Measurements from ENCODE around the gene CRYBG2. TPM values are rescaled to one million over a fixed set of nuclear protein-coding genes. Genes with fewer than 3 reads are reported as not detected.

Gene CRYBG2
- total and polyA plus RNA-seq, 2 donors: 0.76 to 7.3 TPM

DNA sequence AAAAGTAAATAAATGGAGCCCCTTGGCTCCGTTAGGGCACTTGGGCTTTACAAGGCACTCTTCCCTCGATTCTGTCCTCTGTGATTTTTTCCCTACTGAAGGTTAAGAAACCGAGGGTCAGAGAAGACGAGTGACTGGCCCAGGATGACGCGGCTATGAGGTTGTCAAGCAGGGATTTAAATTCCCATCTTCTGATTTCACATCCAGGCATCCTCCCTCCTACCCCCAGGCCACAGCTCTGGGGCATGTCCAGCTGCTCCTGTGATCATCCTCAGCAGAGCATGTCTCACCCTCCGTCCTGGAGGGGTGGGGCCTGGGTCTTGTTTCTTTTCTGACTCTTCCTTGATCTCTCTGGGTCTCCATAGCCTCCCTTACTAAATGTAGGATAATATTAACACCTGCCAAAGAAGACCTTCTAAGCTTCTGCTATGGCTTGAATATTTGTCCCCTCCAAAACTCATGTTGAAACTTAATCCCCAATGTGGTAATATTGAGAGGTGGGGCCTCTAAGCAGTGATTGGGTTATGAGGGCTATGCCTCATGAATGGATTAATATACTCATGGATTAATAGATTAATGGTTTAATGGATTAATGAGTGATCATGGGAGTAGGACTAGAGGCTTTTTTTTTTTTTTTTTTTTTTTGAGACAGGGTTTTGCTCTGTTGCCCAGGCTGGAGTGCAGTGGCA is 4.6 kb downstream of the CRYBG2 start:
- Histone ChIP-seq H3K4me1 (ENCODE audit: control insufficient read depth in 2 of 2, insufficient read depth in 2 of 2, low read length in 2 of 2) (no peaks in the 10 kb centered on the region), H3K27ac (ENCODE audit: low read depth in 1 of 2, low read length in 1 of 2) (no peak overlapping the region), H3K36me3 (ENCODE audit: control insufficient read depth in 2 of 2, insufficient read depth in 2 of 2, low read length in 1 of 2) (no peaks in the 10 kb centered on the region), H3K4me3 (ENCODE audit: low read length in 2 of 2) (no peak overlapping the region), H3K27me3 (ENCODE audit: control insufficient read depth in 2 of 2, insufficient read depth in 1 of 2, low read length in 1 of 2) (peaks cover 0 to 4% of the 10 kb centered on the region in 2 donors), H3K9me3 (ENCODE audit: control insufficient read depth in 2 of 2, insufficient read depth in 1 of 2, low read length in 1 of 2) (peaks cover 1 to 3% of the 10 kb centered on the region in 2 donors)
- 91% methylated on average over 7 of the region's 7 CpGs for WGBS
- DNase-seq (ENCODE audit: low read depth in 6 of 9, low spot score in 9 of 9): no peak

- H3K4me1 ChIP-seq (ENCODE audit: control insufficient read depth in 2 of 2, insufficient read depth in 2 of 2, low read length in 2 of 2): no peaks in the 10 kb centered on the region
- H3K9me3 ChIP-seq (ENCODE audit: control insufficient read depth in 2 of 2, insufficient read depth in 1 of 2, low read length in 1 of 2): peaks cover 0 to 8% of the 10 kb centered on the region in 2 donors
- H3K4me3 ChIP-seq (ENCODE audit: low read length in 2 of 2): no peak overlapping the region
- H3K27ac ChIP-seq (ENCODE audit: low read depth in 1 of 2, low read length in 1 of 2): no peak overlapping the region
- peaks cover 0 to 10% of the 10 kb centered on the region in 2 donors for H3K27me3 ChIP-seq (ENCODE audit: control insufficient read depth in 2 of 2, insufficient read depth in 1 of 2, low read length in 1 of 2)
- no peaks in the 10 kb centered on the region for H3K36me3 ChIP-seq (ENCODE audit: control insufficient read depth in 2 of 2, insufficient read depth in 2 of 2, low read length in 1 of 2)
- 70% methylated on average over 10 of the region's 10 CpGs for WGBS
- DNase-seq (ENCODE audit: low read depth in 6 of 9, low spot score in 9 of 9): no peak
Measured at GRCh38 chr1:26346274-26347033, 7.5 kb downstream of the CRYBG2 start.

GRCh38 chr1:26345718-26346117 is 8.2 kb downstream of the CRYBG2 start:
- DNase-seq (ENCODE audit: low read depth in 6 of 9, low spot score in 9 of 9): no peak
- WGBS: 90% methylated on average over 15 of the region's 15 CpGs
- Histone ChIP-seq H3K27me3 (ENCODE audit: control insufficient read depth in 2 of 2, insufficient read depth in 1 of 2, low read length in 1 of 2) (peaks cover 0 to 10% of the 10 kb centered on the region in 2 donors), H3K4me3 (ENCODE audit: low read length in 2 of 2) (no peak overlapping the region), H3K9me3 (ENCODE audit: control insufficient read depth in 2 of 2, insufficient read depth in 1 of 2, low read length in 1 of 2) (peaks cover 0 to 8% of the 10 kb centered on the region in 2 donors), H3K27ac (ENCODE audit: low read depth in 1 of 2, low read length in 1 of 2) (no peak overlapping the region), H3K36me3 (ENCODE audit: control insufficient read depth in 2 of 2, insufficient read depth in 2 of 2, low read length in 1 of 2) (no peaks in the 10 kb centered on the region), H3K4me1 (ENCODE audit: control insufficient read depth in 2 of 2, insufficient read depth in 2 of 2, low read length in 2 of 2) (no peaks in the 10 kb centered on the region)

DNA sequence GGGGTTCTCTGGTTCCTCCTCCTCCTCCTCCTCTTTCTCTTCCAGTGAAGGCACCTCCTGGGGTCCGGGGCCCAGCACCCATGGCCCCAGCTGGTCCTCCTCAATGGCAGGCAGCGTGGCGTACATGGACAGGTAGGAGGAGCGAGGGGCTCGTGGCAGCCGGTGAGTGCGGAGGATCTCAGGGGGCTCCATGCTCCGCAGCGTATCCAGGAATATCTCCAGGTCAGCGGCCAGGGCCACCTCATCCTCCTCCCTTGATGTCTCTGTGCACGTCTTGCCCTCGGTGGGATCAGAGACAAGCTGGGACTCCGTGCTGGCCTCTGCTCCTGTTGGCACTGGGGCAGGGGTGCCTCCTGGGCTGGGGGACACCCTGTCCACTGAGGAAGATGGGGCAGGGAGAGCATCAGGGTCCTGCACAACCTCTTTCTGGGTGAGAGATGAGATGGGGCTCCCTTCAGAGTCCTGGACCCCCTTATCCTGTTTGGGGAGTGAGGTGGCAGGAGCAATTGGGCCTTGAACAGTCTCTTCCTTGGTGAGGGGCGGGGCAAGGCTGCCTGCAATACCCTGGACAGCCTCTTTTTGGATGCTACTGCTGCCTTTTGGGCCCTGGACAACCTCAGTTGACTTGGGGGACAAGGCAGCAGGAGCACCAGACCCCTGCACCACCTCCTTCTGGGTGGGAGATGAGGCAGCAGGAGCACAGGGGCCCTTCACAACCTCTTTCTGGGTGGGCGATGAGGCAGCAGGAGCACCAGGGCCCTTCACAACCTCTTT is 9.6 kb downstream of the CRYBG2 start:
- WGBS: 94% methylated on average over 15 of the region's 15 CpGs
- no peaks in the 10 kb centered on the region for H3K4me1 ChIP-seq (ENCODE audit: control insufficient read depth in 2 of 2, insufficient read depth in 2 of 2, low read length in 2 of 2)
- peaks cover 0 to 8% of the 10 kb centered on the region in 2 donors for H3K9me3 ChIP-seq (ENCODE audit: control insufficient read depth in 2 of 2, insufficient read depth in 1 of 2, low read length in 1 of 2)
- no peak for DNase-seq (ENCODE audit: low read depth in 6 of 9, low spot score in 9 of 9)
- peaks cover 0 to 14% of the 10 kb centered on the region in 2 donors for H3K27me3 ChIP-seq (ENCODE audit: control insufficient read depth in 2 of 2, insufficient read depth in 1 of 2, low read length in 1 of 2)
- no peak overlapping the region for H3K27ac ChIP-seq (ENCODE audit: low read depth in 1 of 2, low read length in 1 of 2)
- H3K4me3 ChIP-seq (ENCODE audit: low read length in 2 of 2): no peak overlapping the region
- no peaks in the 10 kb centered on the region for H3K36me3 ChIP-seq (ENCODE audit: control insufficient read depth in 2 of 2, insufficient read depth in 2 of 2, low read length in 1 of 2)

GRCh38 chr1:26340047-26340481 is 13.9 kb downstream of the CRYBG2 start:
- Histone ChIP-seq H3K9me3 (ENCODE audit: control insufficient read depth in 2 of 2, insufficient read depth in 1 of 2, low read length in 1 of 2) (peaks cover 0 to 5% of the 10 kb centered on the region in 2 donors), H3K4me1 (ENCODE audit: control insufficient read depth in 2 of 2, insufficient read depth in 2 of 2, low read length in 2 of 2) (peaks cover 5 to 14% of the 10 kb centered on the region in 2 donors), H3K27ac (ENCODE audit: low read depth in 1 of 2, low read length in 1 of 2) (no peak overlapping the region), H3K27me3 (ENCODE audit: control insufficient read depth in 2 of 2, insufficient read depth in 1 of 2, low read length in 1 of 2) (peaks cover 17 to 51% of the 10 kb centered on the region in 2 donors), H3K4me3 (ENCODE audit: low read length in 2 of 2) (no peak overlapping the region), H3K36me3 (ENCODE audit: control insufficient read depth in 2 of 2, insufficient read depth in 2 of 2, low read length in 1 of 2) (no peaks in the 10 kb centered on the region)
- DNase-seq (ENCODE audit: low read depth in 6 of 9, low spot score in 9 of 9): no peak
- 95% methylated on average over 4 of the region's 4 CpGs for WGBS

GRCh38 chr1:26338670-26339069 is 15.3 kb downstream of the CRYBG2 start:
- DNase-seq (ENCODE audit: low read depth in 6 of 9, low spot score in 9 of 9): no peak
- Histone ChIP-seq H3K27me3 (ENCODE audit: control insufficient read depth in 2 of 2, insufficient read depth in 1 of 2, low read length in 1 of 2) (peaks cover 17 to 64% of the 10 kb centered on the region in 2 donors), H3K27ac (ENCODE audit: low read depth in 1 of 2, low read length in 1 of 2) (no peak overlapping the region), H3K4me1 (ENCODE audit: control insufficient read depth in 2 of 2, insufficient read depth in 2 of 2, low read length in 2 of 2) (peaks cover 5 to 14% of the 10 kb centered on the region in 2 donors), H3K9me3 (ENCODE audit: control insufficient read depth in 2 of 2, insufficient read depth in 1 of 2, low read length in 1 of 2) (peaks cover 0 to 5% of the 10 kb centered on the region in 2 donors), H3K4me3 (ENCODE audit: low read length in 2 of 2) (no peak overlapping the region), H3K36me3 (ENCODE audit: control insufficient read depth in 2 of 2, insufficient read depth in 2 of 2, low read length in 1 of 2) (no peaks in the 10 kb centered on the region)
- 87% methylated on average over 1 of the region's 1 CpG for WGBS

DNA sequence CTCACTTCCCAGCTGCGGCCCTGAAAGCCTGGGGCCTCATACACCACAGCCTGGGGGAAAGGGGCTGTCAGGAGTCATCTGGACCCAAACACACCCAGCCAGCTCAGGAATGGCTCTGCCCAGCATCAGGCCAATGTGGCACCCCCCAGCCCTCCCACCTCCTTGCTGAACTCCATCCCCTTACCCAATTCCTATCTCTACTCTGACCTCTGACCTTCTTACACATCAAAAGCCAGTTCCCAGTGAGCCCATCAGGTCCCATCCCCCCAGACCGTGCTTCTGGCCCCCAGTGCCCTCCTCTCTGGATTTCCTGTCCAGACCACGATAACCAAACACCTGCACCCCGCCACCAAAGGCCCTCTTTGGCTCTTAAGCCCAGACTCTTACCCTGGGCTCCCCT is 16.3 kb downstream of the CRYBG2 start:
- no peaks in the 10 kb centered on the region for H3K36me3 ChIP-seq (ENCODE audit: control insufficient read depth in 2 of 2, insufficient read depth in 2 of 2, low read length in 1 of 2)
- H3K4me1 ChIP-seq (ENCODE audit: control insufficient read depth in 2 of 2, insufficient read depth in 2 of 2, low read length in 2 of 2): peaks cover 5 to 14% of the 10 kb centered on the region in 2 donors
- H3K27me3 ChIP-seq (ENCODE audit: control insufficient read depth in 2 of 2, insufficient read depth in 1 of 2, low read length in 1 of 2): peaks cover 17 to 60% of the 10 kb centered on the region in 2 donors
- no peaks in the 10 kb centered on the region for H3K9me3 ChIP-seq (ENCODE audit: control insufficient read depth in 2 of 2, insufficient read depth in 1 of 2, low read length in 1 of 2)
- WGBS: 44% methylated on average over 4 of the region's 4 CpGs
- H3K27ac ChIP-seq (ENCODE audit: low read depth in 1 of 2, low read length in 1 of 2): no peak overlapping the region
- H3K4me3 ChIP-seq (ENCODE audit: low read length in 2 of 2): no peak overlapping the region
- DNase-seq (ENCODE audit: low read depth in 6 of 9, low spot score in 9 of 9): no peak

GRCh38 chr1:26337206-26337535 is 16.8 kb downstream of the CRYBG2 start:
- H3K27me3 ChIP-seq (ENCODE audit: control insufficient read depth in 2 of 2, insufficient read depth in 1 of 2, low read length in 1 of 2): peaks cover 17 to 60% of the 10 kb centered on the region in 2 donors
- DNase-seq (ENCODE audit: low read depth in 6 of 9, low spot score in 9 of 9): no peak
- H3K27ac ChIP-seq (ENCODE audit: low read depth in 1 of 2, low read length in 1 of 2): no peak overlapping the region
- H3K9me3 ChIP-seq (ENCODE audit: control insufficient read depth in 2 of 2, insufficient read depth in 1 of 2, low read length in 1 of 2): no peaks in the 10 kb centered on the region
- no peaks in the 10 kb centered on the region for H3K36me3 ChIP-seq (ENCODE audit: control insufficient read depth in 2 of 2, insufficient read depth in 2 of 2, low read length in 1 of 2)
- WGBS: 96% methylated on average over 7 of the region's 7 CpGs
- H3K4me3 ChIP-seq (ENCODE audit: low read length in 2 of 2): no peak overlapping the region
- peaks cover 5 to 14% of the 10 kb centered on the region in 2 donors for H3K4me1 ChIP-seq (ENCODE audit: control insufficient read depth in 2 of 2, insufficient read depth in 2 of 2, low read length in 2 of 2)
